HepG2 (cell line): ENCODE results near the gene GAREM1. TPM values are rescaled to one million over a fixed set of nuclear protein-coding genes. Genes with fewer than 3 reads are reported as not detected.
A peak's percentile ranks its signal among the peaks of the same experiment; 100 is the strongest.

Source experiments
- ATAC-seq: fragments of 200-7000 bp; cut with Tn5 transposase; 3 replicates; pipeline ENCODE4 v1.9.1; 2020; ENCODE audit warnings: mild to moderate bottlenecking, moderate library complexity
- BruUV-seq: library from RNA; stranded (reverse); fragments of 400-500 nt; replicated peaks from 2 replicates; lab custom pipeline; 2021; lab: Mats Ljungman, UMichigan
- CTCF ChIA-PET: fragments of 300-600 bp; formaldehyde crosslinking; extraction: SDS; loops from one replicate; lab custom pipeline; 2021; ENCODE audit warnings: low total read pairs, inconsistent platforms, low intra/inter-chr PET ratio; lab: Yijun Ruan, JAX
- POLR2A ChIA-PET: fragments of 350-600 bp; sonication (Branson Sonifier 250); formaldehyde crosslinking; loops from one replicate; lab custom pipeline; 2020; ENCODE audit warnings: antibody characterized with exemption, inconsistent platforms; lab: Yijun Ruan, JAX
- DNase-seq: peaks from one replicate; pipeline ENCODE4 v3.0.0-alpha.2; 2015; ENCODE audit warnings: low spot score
- FAIRE-seq: peaks from 3 replicates; lab custom pipeline; 2011; peaks lifted over from hg19 to GRCh38; lab: Jason Lieb, UNC
- H2AFZ ChIP-seq: one replicate; pipeline ENCODE4 v1.6.1; 2011; ENCODE audit warnings: low read length, inconsistent platforms
- H3K27ac ChIP-seq: fragments of 300-600 bp; 3 replicates; pipeline ENCODE4 v1.8.0; 2011; ENCODE audit warnings: mixed run types, mild to moderate bottlenecking, mixed read lengths, low read length, inconsistent platforms; ENCODE audit not compliant: insufficient read depth; ENCODE audit errors: extremely low read length
- H3K27me3 ChIP-seq, 2 experiments: fragments of 200-600 bp in 1 of 2; 2 replicates in 1 of 2; 3 replicates in 1 of 2; pipeline versions ENCODE4 v1.6.0 to v1.8.0; 2011; ENCODE audit warnings: low read length in 2 of 2, mild to moderate bottlenecking in 2 of 2, moderate library complexity in 2 of 2, inconsistent platforms in 1 of 2; ENCODE audit not compliant: insufficient read depth in 2 of 2, control insufficient read depth in 1 of 2
- H3K36me3 ChIP-seq, 2 experiments: fragments of 200-600 bp in 1 of 2; replicated peaks in 1 of 2; 2 replicates in 1 of 2; 3 replicates in 1 of 2; pipeline versions ENCODE4 v1.5.1 to v1.8.0; 2011; ENCODE audit warnings: low read length in 2 of 2, inconsistent platforms in 1 of 2; ENCODE audit not compliant: insufficient read depth in 2 of 2, control insufficient read depth in 1 of 2
- H3K4me1 ChIP-seq: 2 replicates; pipeline ENCODE4 v1.5.1; 2012; ENCODE audit warnings: low read length, inconsistent platforms; ENCODE audit not compliant: insufficient read depth
- H3K4me2 ChIP-seq: 2 replicates; pipeline ENCODE4 v1.6.0; 2011; ENCODE audit warnings: low read depth, low read length, inconsistent platforms
- H3K4me3 ChIP-seq, 3 experiments: fragments of 200-600 bp in 1 of 3; sonication (generic), shearing (Covaris generic) in 1 of 3; replicated peaks in 1 of 3; 2 replicates each; pipeline ENCODE4 v1.5.1; 2011 to 2016; ENCODE audit warnings: low read length in 3 of 3, inconsistent platforms in 2 of 3, low read depth in 2 of 3, mild to moderate bottlenecking in 2 of 3, control low read depth in 1 of 3, mixed read lengths in 1 of 3; ENCODE audit not compliant: insufficient read depth in 1 of 3
- H3K79me2 ChIP-seq: one replicate; pipeline ENCODE4 v1.6.1; 2011; ENCODE audit warnings: low read length, inconsistent platforms; ENCODE audit not compliant: insufficient read depth
- H3K9ac ChIP-seq: 2 replicates; pipeline ENCODE4 v1.6.0; 2011; ENCODE audit warnings: mild to moderate bottlenecking, low read depth, low read length, inconsistent platforms; ENCODE audit not compliant: insufficient read depth
- H3K9me3 ChIP-seq: 2 replicates; pipeline ENCODE4 v1.5.1; 2012; ENCODE audit warnings: mild to moderate bottlenecking, low read length
- H4K20me1 ChIP-seq: 2 replicates; pipeline ENCODE4 v1.6.0; 2011; ENCODE audit warnings: inconsistent platforms, mild to moderate bottlenecking, low read length, moderate library complexity; ENCODE audit not compliant: insufficient read depth
- ATF2 ChIP-seq: sonication (generic); formaldehyde crosslinking; IDR thresholded peaks from 2 replicates; pipeline ENCODE4 v1.4.0; 2020; ENCODE audit warnings: missing genetic modification reagents
- MAFF ChIP-seq: IDR thresholded peaks from 2 replicates; pipeline ENCODE4 v1.6.1; 2011; ENCODE audit warnings: low read depth, low read length, improper control_type of control experiment
- MAFK ChIP-seq, 2 experiments: IDR thresholded peaks in 1 of 2; conservative IDR thresholded peaks in 1 of 2; 2 replicates each; pipeline ENCODE4 v1.6.1; 2011; ENCODE audit warnings: improper control_type of control experiment in 2 of 2, low read length in 2 of 2
- NR2C2 ChIP-seq: sonication (generic); formaldehyde crosslinking; IDR thresholded peaks from 2 replicates; pipeline ENCODE4 v1.4.0; 2020; ENCODE audit warnings: missing genetic modification reagents, mild to moderate bottlenecking, moderate library complexity, borderline replicate concordance
- PRDM15 ChIP-seq: sonication (generic); formaldehyde crosslinking; IDR thresholded peaks from 2 replicates; pipeline ENCODE4 v1.4.0; 2020; ENCODE audit warnings: missing genetic modification reagents
- SOX6 ChIP-seq, 2 experiments: fragments of 450-650 bp in 1 of 2; sonication (generic) in 1 of 2; formaldehyde crosslinking in 1 of 2; IDR thresholded peaks; 2 replicates each; pipeline versions ENCODE4 v1.4.0 to v1.6.1; 2017 to 2020; ENCODE audit warnings: antibody characterized with exemption in 1 of 2, mild to moderate bottlenecking in 1 of 2, missing genetic modification reagents in 1 of 2
- ZBTB44 ChIP-seq: sonication (generic); formaldehyde crosslinking; IDR thresholded peaks from 2 replicates; pipeline ENCODE4 v1.4.0; 2020; ENCODE audit warnings: missing genetic modification reagents
- ZNF296 ChIP-seq: sonication (generic); formaldehyde crosslinking; conservative IDR thresholded peaks from 2 replicates; pipeline ENCODE4 v1.5.0; 2020; ENCODE audit warnings: mild to moderate bottlenecking, missing genetic modification reagents
- ZNF564 ChIP-seq: sonication (generic); formaldehyde crosslinking; IDR thresholded peaks from 2 replicates; pipeline ENCODE4 v1.8.1; 2023; ENCODE audit warnings: mild to moderate bottlenecking, missing genetic modification reagents
- ZNF850 ChIP-seq: sonication (generic); formaldehyde crosslinking; conservative IDR thresholded peaks from 2 replicates; pipeline ENCODE4 v1.9.0; 2021; ENCODE audit warnings: mild to moderate bottlenecking, missing genetic modification reagents
- ZSCAN30 ChIP-seq: sonication (generic); formaldehyde crosslinking; IDR thresholded peaks from 2 replicates; pipeline ENCODE4 v1.5.0; 2020; ENCODE audit warnings: mild to moderate bottlenecking, missing genetic modification reagents
- ZSCAN9 ChIP-seq: IDR thresholded peaks from 2 replicates; pipeline ENCODE4 v1.6.1; 2016; ENCODE audit warnings: borderline replicate concordance
- WGBS: methylation state at CpG from one replicate; pipeline ENCODE4 v1.1.6; 2017; ENCODE audit warnings: low lambda C conversion rate; 5-methylcytosine and 5-hydroxymethylcytosine counted together
- in situ Hi-C: cut with HindIII; loops from 2 replicates; pipeline ENCODE4 v1.10.0; 2017; ENCODE audit warnings: low pct_unique_long_range_greater_than_20kb; ENCODE audit not compliant: extremely low pct_ligation_motif_present
- intact Hi-C: fragments of 100-400 bp; cut with micrococcal nuclease; formaldehyde crosslinking; loops from one replicate; pipeline ENCODE4 v1.10.0; 2022; ENCODE audit not compliant: unreplicated experiment
- polyA plus RNA-seq, 8 experiments: library from polyadenylated mRNA; depleted of rRNA in 3 of 8; stranded (reverse) in 7 of 8; unstranded in 1 of 8; fragments of >200 nt; fragmentation: Illumina TruSeq in 4 of 8; extraction: Trizol in 4 of 8; gene quantifications; 2 replicates each; pipeline versions ENCODE4 v1.2.1 to v1.2.3, GENCODE V29; 2011 to 2016; ENCODE audit warnings: low read depth in 4 of 8, missing spikeins in 1 of 8, mixed read lengths in 1 of 8; ENCODE audit not compliant: insufficient read depth in 1 of 8
- total RNA-seq, 5 experiments: library from RNA; depleted of rRNA; stranded (reverse); fragments of >200 nt; fragmentation: Illumina TruSeq; extraction: Trizol; gene quantifications; 2 replicates each; pipeline ENCODE4 v1.2.3, GENCODE V29; 2016; ENCODE audit warnings: low read depth in 1 of 5

Gene GAREM1
- total and polyA plus RNA-seq, 2 of the 13 experiments (the other 11 are each of a cell fraction or from before 2014, with no cell fraction given): 2.5 to 2.9 TPM

GRCh38 chr18:32482117-32482516 is 11.4 kb upstream of the GAREM1 start:
- no peaks in the 10 kb centered on the region for H3K4me1 ChIP-seq
- no peaks in the 10 kb centered on the region for H3K36me3 ChIP-seq
- ChIA-PET POLR2A (no interaction called here), CTCF (no interaction called here)
- no peaks in the 10 kb centered on the region for H3K79me2 ChIP-seq
- peaks cover 0 to 5% of the 10 kb centered on the region in 2 experiments; a peak in 1 of 5 replicates for H3K27me3 ChIP-seq
- BruUV-seq: no TSS peak
- intact Hi-C loops (loop anchor here (2.0 kb wide), 1 partner anchor 53 kb away; no protein-coding TSS in a partner anchor), in situ Hi-C loops (no loop called here)
- no peak for TF ChIP-seq ATF2
- peak; percentile 77 to 92 for TF ChIP-seq MAFK (conservative IDR thresholded peaks at IDR 0.05 in 1 of 2, IDR thresholded peaks at IDR 0.05 in 1 of 2; ENCODE audit: low read length in 2 of 2)
- TF ChIP-seq MAFF: peak; percentile 81
- no peak overlapping the region for H3K9ac ChIP-seq
- 55% methylated on average over 2 of the region's 2 CpGs for WGBS
- no peaks in the 10 kb centered on the region for H4K20me1 ChIP-seq
- no peak overlapping the region for H3K4me3 ChIP-seq
- no peak for FAIRE-seq
- DNase-seq: no peak
- H3K27ac ChIP-seq: no peak overlapping the region
- no peak for ATAC-seq
- no peaks in the 10 kb centered on the region for H3K9me3 ChIP-seq
- no peak overlapping the region for H3K4me2 ChIP-seq
- no peak overlapping the region for H2AFZ ChIP-seq

GRCh38 chr18:32480581-32480980 is 9.9 kb upstream of the GAREM1 start:
- Histone ChIP-seq H3K9me3 (no peaks in the 10 kb centered on the region), H3K9ac (no peak overlapping the region), H3K27me3 (no peaks in the 10 kb centered on the region), H3K36me3 (no peaks in the 10 kb centered on the region), H2AFZ (no peak overlapping the region), H4K20me1 (no peaks in the 10 kb centered on the region), H3K4me3 (no peak overlapping the region), H3K4me2 (no peak overlapping the region), H3K4me1 (no peaks in the 10 kb centered on the region), H3K79me2 (no peaks in the 10 kb centered on the region), H3K27ac (no peak overlapping the region)
- POLR2A ChIA-PET: no interaction called here
- 0% methylated on average over 1 of the region's 1 CpG for WGBS
- ATAC-seq (no peak), FAIRE-seq (no peak), DNase-seq (no peak)
- in situ Hi-C loops (no loop called here), intact Hi-C loops (no loop called here)
- no TSS peak for BruUV-seq
- CTCF ChIA-PET: no interaction called here
- no peak for TF ChIP-seq ZBTB44
- TF ChIP-seq PRDM15 (CRISPR knock-in tag): no peak
- TF ChIP-seq ZNF850 (CRISPR knock-in tag): no peak
- TF ChIP-seq ZNF296: no peak
- TF ChIP-seq SOX6 (IDR thresholded peaks at IDR 0.05): no peak
- TF ChIP-seq SOX6 (CRISPR knock-in tag; IDR thresholded peaks at IDR 0.05): no peak
- no peak for TF ChIP-seq ZNF564
- no peak for TF ChIP-seq ZSCAN30
- TF ChIP-seq NR2C2: no peak
- no peak for TF ChIP-seq ZSCAN9
